ENCODE measurements around the gene RFLNA.

RFLNA gene

GRCh38 chr12:124338876-124339603 lies 44.1 kb downstream of the RFLNA start:
- no peaks in the 10 kb centered on the region for H3K4me1 Mint-ChIP-seq (ENCODE audit: low read depth)
- H3K9me3 Mint-ChIP-seq: no peaks in the 10 kb centered on the region
- no peaks in the 10 kb centered on the region for H3K27me3 Mint-ChIP-seq (ENCODE audit: low read depth)
- peaks cover 20% of the 10 kb centered on the region for H3K36me3 Mint-ChIP-seq (ENCODE audit: low read depth)
- no peak overlapping the region for H3K27ac Mint-ChIP-seq
- H3K4me3 Mint-ChIP-seq: no peak overlapping the region

GRCh38 chr12:124340080-124340900 lies 45.4 kb downstream of the RFLNA start:
- H3K36me3 Mint-ChIP-seq (ENCODE audit: low read depth): peaks cover 22% of the 10 kb centered on the region
- no peak overlapping the region for H3K4me3 Mint-ChIP-seq
- no peaks in the 10 kb centered on the region for H3K4me1 Mint-ChIP-seq (ENCODE audit: low read depth)
- no peaks in the 10 kb centered on the region for H3K9me3 Mint-ChIP-seq
- no peak overlapping the region for H3K27ac Mint-ChIP-seq
- no peaks in the 10 kb centered on the region for H3K27me3 Mint-ChIP-seq (ENCODE audit: low read depth)

- Mint-ChIP-seq H3K4me1 (ENCODE audit: low read depth) (no peaks in the 10 kb centered on the region), H3K27ac (no peak overlapping the region), H3K27me3 (ENCODE audit: low read depth) (no peaks in the 10 kb centered on the region), H3K9me3 (no peaks in the 10 kb centered on the region), H3K4me3 (no peak overlapping the region), H3K36me3 (ENCODE audit: low read depth) (peaks cover 19% of the 10 kb centered on the region)
These were observed 46.8 kb downstream of the RFLNA start for GRCh38 chr12:124341645-124342069.

DNA sequence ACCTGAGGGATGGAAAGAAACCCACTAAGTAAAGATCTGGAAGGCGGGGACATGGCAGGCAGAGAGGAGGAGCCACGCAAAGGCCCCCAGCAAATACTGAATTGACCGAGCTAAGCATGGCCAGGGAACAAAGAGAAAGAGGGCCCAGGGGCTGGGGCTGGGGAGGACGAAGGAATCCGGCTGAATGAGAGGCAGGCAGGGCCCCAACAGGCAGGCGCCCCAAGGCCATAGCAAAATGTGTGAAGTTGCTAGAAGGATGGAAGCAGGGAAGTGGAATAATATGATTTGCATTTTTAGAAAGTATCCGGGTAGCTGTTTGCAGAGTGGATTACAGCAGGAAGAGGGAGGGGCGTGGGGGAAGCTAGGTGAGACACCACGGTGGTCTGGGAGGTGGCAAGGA lies 49.1 kb downstream of the RFLNA start:
- Mint-ChIP-seq H3K36me3 (ENCODE audit: low read depth) (peaks cover 14% of the 10 kb centered on the region), H3K4me3 (no peak overlapping the region), H3K9me3 (no peaks in the 10 kb centered on the region), H3K27me3 (ENCODE audit: low read depth) (no peaks in the 10 kb centered on the region), H3K27ac (no peak overlapping the region), H3K4me1 (ENCODE audit: low read depth) (no peaks in the 10 kb centered on the region)

DNA sequence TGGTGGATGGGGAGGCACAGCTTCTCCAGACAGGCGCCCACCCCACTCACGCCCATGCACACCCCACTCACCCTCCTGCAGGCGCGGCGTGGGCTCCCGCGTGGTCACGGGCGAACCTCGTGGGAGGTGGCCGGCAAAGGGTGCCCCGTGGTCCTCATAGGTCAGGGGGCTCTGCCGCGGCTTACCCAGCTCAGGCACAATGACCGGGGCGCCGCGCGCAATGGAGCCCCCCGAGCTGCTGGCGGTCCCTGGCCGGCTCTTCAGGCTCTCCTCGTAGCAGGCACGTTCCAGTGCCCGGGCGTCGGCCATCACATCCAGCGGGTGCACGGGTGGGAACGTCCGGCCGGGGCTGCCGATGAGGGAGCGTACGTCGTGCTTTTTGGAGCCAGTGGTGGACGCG lies 49.6 kb downstream of the RFLNA start:
- Mint-ChIP-seq H3K27me3 (ENCODE audit: low read depth) (no peaks in the 10 kb centered on the region), H3K4me1 (ENCODE audit: low read depth) (no peaks in the 10 kb centered on the region), H3K9me3 (no peaks in the 10 kb centered on the region)

DNA sequence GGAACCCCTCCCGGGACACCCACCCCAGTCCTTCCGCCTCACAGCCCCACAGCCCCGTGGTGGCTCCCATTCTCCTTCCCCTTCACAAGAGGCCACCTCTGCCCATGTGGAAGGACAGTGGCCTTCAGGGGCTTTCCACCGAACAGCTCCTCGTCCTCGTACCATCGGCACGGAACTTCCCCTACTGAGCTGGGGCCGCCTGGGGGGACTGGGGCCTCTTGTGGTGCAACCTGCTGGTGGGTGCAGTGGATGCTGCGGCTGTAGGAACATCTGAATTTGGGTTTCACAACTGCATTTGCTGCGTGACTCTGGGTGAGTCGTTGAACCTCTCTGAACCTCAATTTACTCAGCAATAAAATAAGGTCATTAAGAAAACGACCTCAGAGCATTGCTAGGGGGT lies 50.9 kb downstream of the RFLNA start:
- Mint-ChIP-seq H3K36me3 (ENCODE audit: low read depth) (peaks cover 19% of the 10 kb centered on the region), H3K27ac (no peak overlapping the region), H3K9me3 (no peaks in the 10 kb centered on the region), H3K4me3 (no peak overlapping the region), H3K27me3 (ENCODE audit: low read depth) (no peaks in the 10 kb centered on the region), H3K4me1 (ENCODE audit: low read depth) (no peaks in the 10 kb centered on the region)

More for the DNA sequence above, 49.6 kb downstream of the RFLNA start:
- no peak overlapping the region for H3K27ac Mint-ChIP-seq
- H3K36me3 Mint-ChIP-seq (ENCODE audit: low read depth): peaks cover 14% of the 10 kb centered on the region
- no peak overlapping the region for H3K4me3 Mint-ChIP-seq

DNA sequence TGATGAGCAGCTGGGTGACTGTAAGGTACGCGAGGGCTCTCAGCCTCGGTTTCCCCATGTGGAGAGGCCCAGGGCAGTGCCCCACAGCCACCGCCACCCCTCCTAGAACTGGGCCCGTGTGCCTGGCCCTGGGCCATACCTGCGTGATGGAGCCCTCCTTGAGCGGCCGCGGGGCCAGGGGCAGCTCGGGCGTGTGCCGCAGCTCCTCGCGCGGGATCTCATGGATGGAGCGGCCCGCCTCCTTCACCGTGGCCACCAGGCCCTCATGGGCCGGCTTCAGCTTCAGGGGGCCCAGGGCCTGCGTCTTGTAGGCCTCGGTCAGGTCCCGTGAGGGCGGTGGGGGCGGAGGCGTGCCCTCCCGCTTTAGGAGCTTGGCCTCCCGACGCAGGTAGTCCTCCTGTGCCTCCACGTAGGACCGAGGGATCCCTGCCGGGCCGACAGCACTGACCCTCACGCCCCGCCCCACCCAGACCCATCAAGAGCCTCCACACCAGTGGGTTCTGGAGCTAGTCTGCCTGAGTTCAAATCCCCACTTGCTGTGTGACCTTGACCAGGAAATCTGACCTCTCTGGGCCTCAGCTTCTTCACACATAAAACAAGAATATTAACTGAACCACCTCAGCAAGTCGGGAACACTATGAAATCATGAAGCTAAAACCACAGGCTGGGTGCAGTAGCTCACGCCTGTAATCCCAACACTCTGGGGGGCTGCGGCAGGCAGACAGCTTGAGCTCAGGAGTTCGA lies 51.7 kb downstream of the RFLNA start:
- no peak overlapping the region for H3K4me3 Mint-ChIP-seq
- H3K9me3 Mint-ChIP-seq: no peaks in the 10 kb centered on the region
- no peaks in the 10 kb centered on the region for H3K27me3 Mint-ChIP-seq (ENCODE audit: low read depth)
- H3K4me1 Mint-ChIP-seq (ENCODE audit: low read depth): no peaks in the 10 kb centered on the region
- H3K36me3 Mint-ChIP-seq (ENCODE audit: low read depth): peaks cover 19% of the 10 kb centered on the region
- H3K27ac Mint-ChIP-seq: no peak overlapping the region

- Mint-ChIP-seq H3K9me3 (no peaks in the 10 kb centered on the region), H3K27ac (no peak overlapping the region), H3K27me3 (ENCODE audit: low read depth) (no peaks in the 10 kb centered on the region), H3K4me3 (no peak overlapping the region), H3K4me1 (ENCODE audit: low read depth) (no peaks in the 10 kb centered on the region), H3K36me3 (ENCODE audit: low read depth) (peaks cover 19% of the 10 kb centered on the region)
These were observed 52.4 kb downstream of the RFLNA start for GRCh38 chr12:124347335-124347734.

GRCh38 chr12:124347805-124348658 lies 53.1 kb downstream of the RFLNA start:
- H3K4me1 Mint-ChIP-seq (ENCODE audit: low read depth): no peaks in the 10 kb centered on the region
- H3K27ac Mint-ChIP-seq: no peak overlapping the region
- H3K36me3 Mint-ChIP-seq (ENCODE audit: low read depth): peaks cover 14% of the 10 kb centered on the region
- H3K9me3 Mint-ChIP-seq: no peaks in the 10 kb centered on the region
- no peaks in the 10 kb centered on the region for H3K27me3 Mint-ChIP-seq (ENCODE audit: low read depth)
- H3K4me3 Mint-ChIP-seq: no peak overlapping the region

- Mint-ChIP-seq H3K4me1 (ENCODE audit: low read depth) (no peaks in the 10 kb centered on the region), H3K27ac (no peak overlapping the region), H3K9me3 (no peaks in the 10 kb centered on the region), H3K4me3 (no peak overlapping the region), H3K27me3 (ENCODE audit: low read depth) (no peaks in the 10 kb centered on the region), H3K36me3 (ENCODE audit: low read depth) (peaks cover 11% of the 10 kb centered on the region)
These were observed 53.9 kb downstream of the RFLNA start for GRCh38 chr12:124348659-124349380.

DNA sequence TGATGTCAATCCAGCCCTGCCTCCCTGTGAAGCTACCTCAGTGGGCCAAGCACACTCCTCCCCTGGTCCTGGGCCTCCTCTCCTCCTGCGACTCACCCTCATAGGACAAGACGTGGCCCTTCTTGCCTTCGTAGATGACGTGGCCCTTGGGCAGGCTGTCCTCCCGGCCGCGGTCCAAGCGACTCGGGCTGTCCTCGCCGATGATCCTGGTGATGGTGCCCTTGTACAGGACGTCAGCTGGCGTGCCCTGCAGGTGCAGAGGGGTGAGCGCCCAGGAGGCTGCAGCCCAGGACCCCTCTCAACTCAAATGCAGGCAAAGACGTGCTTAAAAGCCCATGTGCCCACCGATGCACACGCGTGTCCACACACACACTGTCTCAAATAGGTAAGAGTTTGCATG lies 55.6 kb downstream of the RFLNA start:
- no peak overlapping the region for H3K27ac Mint-ChIP-seq
- no peaks in the 10 kb centered on the region for H3K4me1 Mint-ChIP-seq (ENCODE audit: low read depth)
- peaks cover 7% of the 10 kb centered on the region for H3K36me3 Mint-ChIP-seq (ENCODE audit: low read depth)
- no peaks in the 10 kb centered on the region for H3K9me3 Mint-ChIP-seq
- no peak overlapping the region for H3K4me3 Mint-ChIP-seq
- H3K27me3 Mint-ChIP-seq (ENCODE audit: low read depth): no peaks in the 10 kb centered on the region

DNA sequence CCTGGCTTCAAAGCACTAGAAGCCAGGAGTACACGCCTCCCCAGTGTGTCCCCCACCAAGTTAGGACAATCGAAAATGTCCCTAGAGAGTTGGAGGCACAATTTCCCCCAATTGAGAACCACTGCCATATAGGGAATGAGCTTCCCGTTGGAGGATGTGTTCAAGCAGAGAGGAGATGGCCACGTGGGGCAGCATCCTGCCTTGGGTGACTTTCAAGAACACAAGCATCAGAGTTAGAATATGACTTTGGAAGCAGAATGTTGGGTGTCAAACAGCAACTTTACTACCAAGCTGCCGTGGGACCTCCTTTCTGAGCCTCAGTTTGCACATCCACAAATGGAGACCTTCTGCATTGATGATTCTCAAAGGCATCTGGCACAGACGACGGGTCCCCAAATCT lies 56.5 kb downstream of the RFLNA start:
- H3K36me3 Mint-ChIP-seq (ENCODE audit: low read depth): peaks cover 7% of the 10 kb centered on the region
- H3K27ac Mint-ChIP-seq: no peak overlapping the region
- H3K27me3 Mint-ChIP-seq (ENCODE audit: low read depth): no peaks in the 10 kb centered on the region
- no peak overlapping the region for H3K4me3 Mint-ChIP-seq
- no peaks in the 10 kb centered on the region for H3K4me1 Mint-ChIP-seq (ENCODE audit: low read depth)
- no peaks in the 10 kb centered on the region for H3K9me3 Mint-ChIP-seq

GRCh38 chr12:124352257-124352656 lies 57.4 kb downstream of the RFLNA start:
- Mint-ChIP-seq H3K27ac (no peak overlapping the region), H3K27me3 (ENCODE audit: low read depth) (no peaks in the 10 kb centered on the region), H3K4me1 (ENCODE audit: low read depth) (no peaks in the 10 kb centered on the region), H3K9me3 (no peaks in the 10 kb centered on the region), H3K36me3 (ENCODE audit: low read depth) (peaks cover 7% of the 10 kb centered on the region), H3K4me3 (no peak overlapping the region)
